ENCODE data around the gene ARSI. TPM values are rescaled to one million over a fixed set of nuclear protein-coding genes. Genes with fewer than 3 reads are reported as not detected.

The ARSI gene
- total and polyA plus RNA-seq, 9 donors: 6.3 to 11.7 (median 9.4) TPM

DNA sequence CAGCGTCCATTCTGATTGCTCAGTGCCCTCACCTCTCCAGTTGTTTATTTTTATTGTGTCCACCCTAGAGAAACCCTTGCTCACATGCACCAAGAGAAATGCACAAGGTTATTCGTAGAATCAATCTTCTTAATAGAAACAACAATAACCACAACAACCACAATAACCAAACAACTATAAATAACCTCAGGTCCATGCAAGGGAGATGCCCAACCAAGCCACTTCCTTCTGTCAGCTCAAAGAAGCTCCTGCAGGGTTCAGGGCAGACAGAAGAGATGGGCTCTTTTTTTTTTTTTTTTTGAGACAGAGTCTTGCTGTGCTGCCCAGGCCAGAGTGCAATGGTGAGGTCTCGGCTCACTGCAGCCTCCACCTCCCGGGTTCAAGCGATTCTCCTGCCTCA, 39.9 kb upstream of the ARSI start:
- WGBS (ENCODE audit: insufficient coverage): 92% methylated on average over 5 of the region's 5 CpGs
- Histone ChIP-seq H3K36me3 (ENCODE audit: control insufficient read depth, insufficient read depth, low read length) (no peaks in the 10 kb centered on the region), H3K27me3 (ENCODE audit: control insufficient read depth, insufficient read depth, low read length) (no peaks in the 10 kb centered on the region), H3K4me3 (ENCODE audit: low read length) (no peak overlapping the region), H3K9me3 (replicated peaks; ENCODE audit: control insufficient read depth, low read depth, low read length) (no peaks in the 10 kb centered on the region), H3K4me1 (ENCODE audit: control insufficient read depth, insufficient read depth, low read length) (peaks cover 24% of the 10 kb centered on the region), H3K27ac (ENCODE audit: low read length) (no peak overlapping the region)
- DNase-seq: no peak

DNA sequence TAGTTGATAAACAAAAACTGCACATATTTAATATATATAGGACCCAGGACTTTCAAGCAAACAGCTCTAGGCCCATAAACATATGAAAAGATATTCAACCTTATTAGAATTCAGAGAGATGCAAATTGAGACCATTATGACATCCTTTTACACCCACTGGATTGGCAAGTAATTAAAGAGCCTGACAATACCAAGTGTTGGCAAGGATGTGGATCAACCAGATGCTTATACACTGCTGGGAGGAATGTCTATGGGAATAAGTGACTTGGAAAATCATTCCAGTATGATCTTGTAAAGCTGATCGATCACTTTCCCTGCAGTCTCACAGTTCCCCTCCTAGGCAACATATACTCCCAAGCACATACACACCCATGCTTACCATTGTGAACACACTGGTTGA, 39.3 kb upstream of the ARSI start:
- no peak for DNase-seq
- no peaks in the 10 kb centered on the region for H3K36me3 ChIP-seq (ENCODE audit: control insufficient read depth, insufficient read depth, low read length)
- H3K27me3 ChIP-seq (ENCODE audit: control insufficient read depth, insufficient read depth, low read length): no peaks in the 10 kb centered on the region
- peaks cover 24% of the 10 kb centered on the region for H3K4me1 ChIP-seq (ENCODE audit: control insufficient read depth, insufficient read depth, low read length)
- no peak overlapping the region for H3K27ac ChIP-seq (ENCODE audit: low read length)
- no peak overlapping the region for H3K4me3 ChIP-seq (ENCODE audit: low read length)
- no peaks in the 10 kb centered on the region for H3K9me3 ChIP-seq (replicated peaks; ENCODE audit: control insufficient read depth, low read depth, low read length)
- WGBS (ENCODE audit: insufficient coverage): no CpG with 5 or more reads among the region's 1 CpG

DNA sequence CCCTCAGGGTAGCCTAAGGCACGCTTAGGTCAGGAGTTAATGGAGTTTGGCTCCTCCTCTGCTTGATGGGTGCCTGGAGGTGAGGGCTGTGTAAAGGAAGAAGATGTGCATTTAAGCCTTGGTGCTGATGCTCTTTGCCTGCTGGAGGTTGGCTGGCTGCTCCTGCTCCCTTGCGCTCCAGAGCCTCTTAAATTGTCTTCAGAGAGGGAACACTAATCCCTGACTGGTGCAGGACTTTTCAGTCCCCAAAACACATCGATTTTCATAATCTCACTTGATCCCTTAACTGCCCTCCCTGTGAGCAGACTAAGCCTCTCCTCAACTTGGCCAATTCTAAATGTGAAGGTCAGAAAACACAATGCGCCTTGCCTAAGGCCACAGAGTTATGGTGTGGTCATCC, 38.6 kb upstream of the ARSI start:
- H3K27me3 ChIP-seq (ENCODE audit: control insufficient read depth, insufficient read depth, low read length): no peaks in the 10 kb centered on the region
- WGBS (ENCODE audit: insufficient coverage): 41% methylated on average over 3 of the region's 4 CpGs
- H3K9me3 ChIP-seq (replicated peaks; ENCODE audit: control insufficient read depth, low read depth, low read length): no peaks in the 10 kb centered on the region
- peaks cover 24% of the 10 kb centered on the region for H3K4me1 ChIP-seq (ENCODE audit: control insufficient read depth, insufficient read depth, low read length)
- H3K27ac ChIP-seq (ENCODE audit: low read length): no peak overlapping the region
- no peak overlapping the region for H3K4me3 ChIP-seq (ENCODE audit: low read length)
- no peak for DNase-seq
- no peaks in the 10 kb centered on the region for H3K36me3 ChIP-seq (ENCODE audit: control insufficient read depth, insufficient read depth, low read length)

DNA sequence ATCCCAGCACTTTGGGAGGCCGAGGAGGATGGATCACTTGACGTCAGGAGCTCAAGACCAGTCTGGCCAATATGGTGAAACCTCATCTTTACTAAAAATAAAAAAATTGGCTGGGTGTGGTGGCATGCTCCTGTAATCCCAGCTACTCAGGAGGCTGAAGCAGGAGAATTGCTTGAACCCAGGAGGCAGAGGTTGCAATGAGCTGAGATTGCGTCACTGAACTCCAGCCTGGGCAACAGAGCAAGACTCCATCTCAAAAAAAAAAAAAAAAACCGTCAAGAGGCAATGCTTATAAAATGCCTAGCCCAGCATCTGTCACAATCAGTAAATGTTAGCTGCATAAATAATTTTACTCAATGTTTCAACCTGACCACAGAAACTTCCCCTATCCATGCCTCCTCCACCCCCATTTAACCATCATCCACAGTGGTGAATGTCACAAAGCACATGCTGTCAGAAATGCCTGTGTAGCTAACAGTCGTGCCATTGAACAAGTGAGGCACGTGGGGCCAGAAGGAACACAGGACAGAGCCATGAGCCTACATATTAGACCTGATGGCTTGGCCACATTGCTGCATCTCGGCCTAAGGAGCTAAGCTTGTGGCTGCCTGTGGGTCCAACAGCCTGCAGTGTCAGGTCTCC, 38.0 kb upstream of the ARSI start:
- no peaks in the 10 kb centered on the region for H3K9me3 ChIP-seq (replicated peaks; ENCODE audit: control insufficient read depth, low read depth, low read length)
- H3K27ac ChIP-seq (ENCODE audit: low read length): no peak overlapping the region
- 75% methylated on average over 4 of the region's 7 CpGs for WGBS (ENCODE audit: insufficient coverage)
- no peak for DNase-seq
- H3K27me3 ChIP-seq (ENCODE audit: control insufficient read depth, insufficient read depth, low read length): no peaks in the 10 kb centered on the region
- H3K4me1 ChIP-seq (ENCODE audit: control insufficient read depth, insufficient read depth, low read length): peaks cover 24% of the 10 kb centered on the region
- H3K36me3 ChIP-seq (ENCODE audit: control insufficient read depth, insufficient read depth, low read length): no peaks in the 10 kb centered on the region
- H3K4me3 ChIP-seq (ENCODE audit: low read length): no peak overlapping the region

DNA sequence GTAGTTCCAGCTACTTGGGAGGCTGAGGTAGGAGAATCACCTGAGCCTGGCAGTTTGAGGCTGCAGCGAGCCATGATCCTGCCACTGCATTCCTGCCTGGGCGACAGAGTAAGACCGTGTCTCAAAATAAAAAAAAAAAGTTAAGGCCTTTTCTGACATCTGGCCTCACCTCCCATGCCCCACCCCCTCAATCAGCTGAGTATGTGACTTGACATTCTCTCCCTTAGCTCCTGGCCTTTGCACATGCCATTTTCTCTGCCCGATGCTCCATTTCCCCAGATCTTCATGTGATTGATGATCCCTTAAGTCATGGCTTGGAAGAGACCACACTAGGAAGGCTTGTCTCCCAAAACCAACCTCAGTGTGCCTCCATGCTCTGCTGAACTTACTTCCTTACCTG, 37.1 kb upstream of the ARSI start:
- no peak for DNase-seq
- peaks cover 24% of the 10 kb centered on the region for H3K4me1 ChIP-seq (ENCODE audit: control insufficient read depth, insufficient read depth, low read length)
- no peaks in the 10 kb centered on the region for H3K27me3 ChIP-seq (ENCODE audit: control insufficient read depth, insufficient read depth, low read length)
- peak overlapping the region; percentile 83 for H3K27ac ChIP-seq (ENCODE audit: low read length)
- no peaks in the 10 kb centered on the region for H3K36me3 ChIP-seq (ENCODE audit: control insufficient read depth, insufficient read depth, low read length)
- H3K9me3 ChIP-seq (replicated peaks; ENCODE audit: control insufficient read depth, low read depth, low read length): no peaks in the 10 kb centered on the region
- WGBS (ENCODE audit: insufficient coverage): 83% methylated on average over 3 of the region's 4 CpGs
- no peak overlapping the region for H3K4me3 ChIP-seq (ENCODE audit: low read length)

DNA sequence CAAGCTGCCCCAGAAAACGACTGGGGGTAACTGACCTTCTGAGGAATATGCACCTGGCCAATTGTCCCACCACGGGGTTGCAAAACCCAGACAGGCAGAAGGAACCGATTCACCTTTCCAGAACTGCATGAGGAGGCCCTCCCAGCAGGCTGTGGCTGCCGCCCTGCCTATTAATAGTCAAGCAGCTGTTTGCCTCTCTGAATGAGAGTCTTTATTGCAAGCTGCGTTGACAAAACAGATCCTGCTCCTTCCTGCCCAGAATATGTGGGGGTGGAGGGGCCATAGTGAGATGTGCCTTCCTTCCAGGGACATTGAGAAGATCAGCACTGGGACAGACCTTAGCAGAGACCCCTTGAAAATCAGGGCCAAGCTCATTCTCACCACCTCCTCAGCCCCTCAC, 36.5 kb upstream of the ARSI start:
- H3K4me1 ChIP-seq (ENCODE audit: control insufficient read depth, insufficient read depth, low read length): peaks cover 24% of the 10 kb centered on the region
- no peaks in the 10 kb centered on the region for H3K9me3 ChIP-seq (replicated peaks; ENCODE audit: control insufficient read depth, low read depth, low read length)
- peak; percentile 71 for DNase-seq
- H3K27ac ChIP-seq (ENCODE audit: low read length): peak overlapping the region; percentile 83
- no peak overlapping the region for H3K4me3 ChIP-seq (ENCODE audit: low read length)
- no peaks in the 10 kb centered on the region for H3K27me3 ChIP-seq (ENCODE audit: control insufficient read depth, insufficient read depth, low read length)
- no peaks in the 10 kb centered on the region for H3K36me3 ChIP-seq (ENCODE audit: control insufficient read depth, insufficient read depth, low read length)
- 29% methylated on average over 4 of the region's 5 CpGs for WGBS (ENCODE audit: insufficient coverage)

DNA sequence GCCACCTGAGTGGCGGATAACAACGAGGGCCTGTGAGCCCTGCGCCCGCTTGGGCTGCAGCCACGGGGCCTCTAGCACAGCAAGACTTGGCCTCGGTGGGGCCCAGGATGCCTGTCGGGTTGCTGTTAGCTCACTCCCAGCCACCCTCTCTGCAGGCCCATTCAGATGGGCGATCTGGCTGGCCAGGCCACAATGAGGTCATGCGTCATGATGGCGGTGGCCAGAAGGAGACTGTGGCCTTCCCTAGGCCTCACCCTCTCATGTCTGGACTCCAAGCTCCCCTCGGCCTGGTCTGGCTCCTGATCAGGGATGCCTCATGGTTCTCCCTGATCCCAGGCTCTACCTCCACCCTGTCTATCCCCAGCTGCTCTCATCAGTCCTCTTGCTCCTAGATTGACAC, 35.8 kb upstream of the ARSI start:
- H3K27me3 ChIP-seq (ENCODE audit: control insufficient read depth, insufficient read depth, low read length): no peaks in the 10 kb centered on the region
- peak overlapping the region; percentile 83 for H3K27ac ChIP-seq (ENCODE audit: low read length)
- H3K9me3 ChIP-seq (replicated peaks; ENCODE audit: control insufficient read depth, low read depth, low read length): no peaks in the 10 kb centered on the region
- WGBS (ENCODE audit: insufficient coverage): 87% methylated on average over 11 of the region's 11 CpGs
- no peaks in the 10 kb centered on the region for H3K36me3 ChIP-seq (ENCODE audit: control insufficient read depth, insufficient read depth, low read length)
- H3K4me1 ChIP-seq (ENCODE audit: control insufficient read depth, insufficient read depth, low read length): peaks cover 24% of the 10 kb centered on the region
- no peak for DNase-seq
- no peak overlapping the region for H3K4me3 ChIP-seq (ENCODE audit: low read length)

DNA sequence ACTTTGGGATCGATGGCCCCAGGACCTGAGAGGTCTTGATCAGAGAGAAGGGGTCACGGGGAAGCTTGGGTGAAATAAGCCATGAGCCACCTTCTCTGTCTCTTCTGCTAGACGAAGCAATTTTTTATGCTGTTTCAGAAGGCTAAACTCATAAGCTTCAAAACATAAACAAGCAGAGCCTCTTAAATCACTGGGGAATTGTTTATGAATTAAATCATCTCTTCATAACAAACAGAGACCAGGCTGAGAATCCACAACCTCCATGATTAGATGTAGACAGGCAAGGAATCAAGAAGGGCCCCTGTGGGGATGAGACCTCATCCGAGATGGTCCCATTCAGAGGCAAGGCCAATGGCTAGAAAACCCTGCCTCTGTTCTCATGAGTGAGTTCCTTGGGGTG, 33.1 kb upstream of the ARSI start:
- H3K36me3 ChIP-seq (ENCODE audit: control insufficient read depth, insufficient read depth, low read length): no peaks in the 10 kb centered on the region
- H3K27ac ChIP-seq (ENCODE audit: low read length): no peak overlapping the region
- no peak overlapping the region for H3K4me3 ChIP-seq (ENCODE audit: low read length)
- H3K9me3 ChIP-seq (replicated peaks; ENCODE audit: control insufficient read depth, low read depth, low read length): no peaks in the 10 kb centered on the region
- peaks cover 24% of the 10 kb centered on the region for H3K4me1 ChIP-seq (ENCODE audit: control insufficient read depth, insufficient read depth, low read length)
- DNase-seq: no peak
- H3K27me3 ChIP-seq (ENCODE audit: control insufficient read depth, insufficient read depth, low read length): no peaks in the 10 kb centered on the region
- WGBS (ENCODE audit: insufficient coverage): 78% methylated on average over 2 of the region's 4 CpGs

DNA sequence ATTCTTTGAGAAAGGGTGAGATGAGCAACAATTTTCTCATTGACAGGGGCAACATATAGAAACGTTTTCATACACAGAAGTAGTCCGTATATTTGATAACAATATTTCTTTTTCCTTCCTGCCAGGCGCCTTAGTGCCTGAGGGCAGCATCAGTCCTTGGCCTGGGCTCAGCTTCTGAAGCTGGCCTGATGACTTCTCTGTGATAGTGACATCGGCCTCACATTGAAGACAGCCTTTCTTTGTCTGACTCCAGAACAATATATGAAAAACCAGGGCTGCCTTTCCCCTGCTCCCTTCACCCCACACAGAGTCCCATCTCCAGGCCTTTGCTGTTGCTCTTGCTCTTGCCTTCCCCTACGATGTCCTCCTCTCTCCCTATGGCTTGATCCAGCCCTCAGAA, 30.7 kb upstream of the ARSI start:
- no peak overlapping the region for H3K4me3 ChIP-seq (ENCODE audit: low read length)
- no peak overlapping the region for H3K27ac ChIP-seq (ENCODE audit: low read length)
- no peak for DNase-seq
- H3K4me1 ChIP-seq (ENCODE audit: control insufficient read depth, insufficient read depth, low read length): peaks cover 7% of the 10 kb centered on the region
- H3K9me3 ChIP-seq (replicated peaks; ENCODE audit: control insufficient read depth, low read depth, low read length): no peaks in the 10 kb centered on the region
- WGBS (ENCODE audit: insufficient coverage): 86% methylated on average over 5 of the region's 5 CpGs
- H3K36me3 ChIP-seq (ENCODE audit: control insufficient read depth, insufficient read depth, low read length): no peaks in the 10 kb centered on the region
- H3K27me3 ChIP-seq (ENCODE audit: control insufficient read depth, insufficient read depth, low read length): no peaks in the 10 kb centered on the region

DNA sequence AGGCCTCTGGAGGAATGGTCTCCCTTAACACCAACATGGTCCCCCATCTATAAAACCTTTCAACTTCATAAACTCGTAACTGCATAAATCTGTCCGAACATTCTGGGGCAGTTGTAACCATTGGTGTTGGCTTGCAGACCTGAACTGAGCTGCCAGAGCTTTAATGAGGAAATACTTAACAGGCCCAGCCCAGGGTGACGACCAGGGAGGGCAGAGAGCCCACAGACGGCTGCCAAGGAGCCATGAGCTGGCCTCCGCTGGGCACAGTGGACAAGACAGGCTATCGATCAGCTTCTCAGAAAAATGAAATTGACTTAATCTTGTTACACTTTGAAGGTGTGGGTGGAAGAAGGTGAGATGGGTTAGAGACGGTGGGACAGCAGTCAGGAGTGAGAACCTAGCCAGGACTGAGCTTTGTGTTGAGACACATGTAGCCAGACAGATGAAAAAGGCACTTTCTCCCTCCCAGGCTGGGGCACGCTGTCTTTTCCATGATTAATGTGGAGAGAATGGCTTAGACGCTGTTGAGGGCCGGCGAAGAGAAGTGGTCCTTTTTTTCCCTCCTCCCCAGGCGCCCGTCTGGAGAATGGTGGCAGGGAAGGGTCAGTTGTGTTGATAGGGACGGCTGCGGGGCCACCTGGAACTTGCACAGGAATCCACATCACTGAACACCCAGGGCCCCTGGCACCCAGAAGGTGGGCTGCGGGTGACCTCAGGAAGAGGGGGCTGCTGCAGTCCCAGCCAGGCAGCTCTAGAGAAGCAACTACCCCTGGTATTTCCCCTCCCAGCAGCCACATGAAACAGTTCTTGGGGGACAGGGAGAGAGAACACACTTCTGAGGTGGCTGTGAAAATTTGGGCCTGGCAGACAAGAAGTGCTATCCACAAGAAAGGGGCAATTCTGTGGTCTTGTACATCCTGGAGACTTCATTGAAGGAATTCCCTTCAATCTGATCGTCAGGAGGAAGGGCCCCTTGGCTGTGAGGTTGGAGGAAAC, 27.5 kb upstream of the ARSI start:
- no peaks in the 10 kb centered on the region for H3K4me1 ChIP-seq (ENCODE audit: control insufficient read depth, insufficient read depth, low read length)
- no peak for DNase-seq
- no peaks in the 10 kb centered on the region for H3K27me3 ChIP-seq (ENCODE audit: control insufficient read depth, insufficient read depth, low read length)
- no peak overlapping the region for H3K4me3 ChIP-seq (ENCODE audit: low read length)
- no peaks in the 10 kb centered on the region for H3K9me3 ChIP-seq (replicated peaks; ENCODE audit: control insufficient read depth, low read depth, low read length)
- 65% methylated on average over 7 of the region's 17 CpGs for WGBS (ENCODE audit: insufficient coverage)
- H3K27ac ChIP-seq (ENCODE audit: low read length): no peak overlapping the region
- H3K36me3 ChIP-seq (ENCODE audit: control insufficient read depth, insufficient read depth, low read length): no peaks in the 10 kb centered on the region

Measured in muscle of leg (tissue), 11 donors.